Measurements from ENCODE around the gene TMCO4. TPM values are rescaled to one million over a fixed set of nuclear protein-coding genes. Genes with fewer than 3 reads are reported as not detected.

Gene TMCO4
- total RNA-seq, 2 experiments from 2014 or later, result 13.2 to 15.6 TPM

GRCh38 chr1:19662313-19662712, 137.4 kb downstream of the TMCO4 start:
- H3K4me1 Mint-ChIP-seq, result peaks cover 30% of the 10 kb centered on the region
- ATAC-seq (no peak), DNase-seq (no peak)
- H3K27ac Mint-ChIP-seq, result no peak overlapping the region
- H3K27me3 Mint-ChIP-seq, result peaks cover 22% of the 10 kb centered on the region
- no peak overlapping the region for H3K4me3 Mint-ChIP-seq
- H3K9me3 Mint-ChIP-seq (ENCODE audit: low read depth), result no peaks in the 10 kb centered on the region
- CTCF ChIA-PET, result interaction anchor here (0.6 to 6.0 kb wide), 51 partner anchors 9 to 1515 kb away, joined by 3 to 151 read pairs (median 4); partner anchors contain the start of gene OTUD3
- peaks cover 4% of the 10 kb centered on the region for H3K36me3 Mint-ChIP-seq (ENCODE audit: low read depth)
- POLR2A ChIA-PET, result no interaction called here
- intact Hi-C loops (cut with DNase I, micrococcal nuclease), result loop anchor here (2.0 to 5.0 kb wide), 2 partner anchors 220 to 760 kb away; partner anchors contain the start of genes ALDH4A1 (in 1 of the 2) and OTUD3 (in 1 of the 2)

GRCh38 chr1:19661721-19662228, 137.9 kb downstream of the TMCO4 start:
- H3K27ac Mint-ChIP-seq, result no peak overlapping the region
- no peaks in the 10 kb centered on the region for H3K9me3 Mint-ChIP-seq (ENCODE audit: low read depth)
- peaks cover 26% of the 10 kb centered on the region for H3K4me1 Mint-ChIP-seq
- intact Hi-C loops (cut with DNase I, micrococcal nuclease), result loop anchor here (1.0 to 5.0 kb wide), 8 partner anchors 43 to 759 kb away; partner anchors contain the start of genes OTUD3 (in 2 of the 2) and ALDH4A1 (in 1 of the 2)
- H3K4me3 Mint-ChIP-seq, result no peak overlapping the region
- H3K27me3 Mint-ChIP-seq, result peaks cover 17% of the 10 kb centered on the region
- ChIA-PET POLR2A (no interaction called here), CTCF (interaction anchor here (0.6 to 6.0 kb wide), 53 partner anchors 8 to 1516 kb away, joined by 3 to 151 read pairs (median 4); partner anchors contain the start of gene OTUD3)
- no peak for ATAC-seq
- H3K36me3 Mint-ChIP-seq (ENCODE audit: low read depth), result peaks cover 3% of the 10 kb centered on the region
- DNase-seq, result peak; percentile 69

- CTCF ChIA-PET, result no interaction called here
- intact Hi-C loops (cut with DNase I, micrococcal nuclease), result loop anchor here (10.0 kb wide), 2 partner anchors 343 to 403 kb away; partner anchors contain the start of genes AKR7A2 (in 2 of the 2), SLC66A1 (in 2 of the 2), EMC1 (in 1 of the 2) and MRTO4 (in 1 of the 2)
- Mint-ChIP-seq H3K36me3 (ENCODE audit: low read depth) (no peaks in the 10 kb centered on the region), H3K4me3 (no peak overlapping the region), H3K9me3 (ENCODE audit: low read depth) (no peaks in the 10 kb centered on the region), H3K27me3 (no peaks in the 10 kb centered on the region), H3K27ac (no peak overlapping the region), H3K4me1 (peaks cover 21% of the 10 kb centered on the region)
- DNase-seq (no peak), ATAC-seq (no peak)
- POLR2A ChIA-PET, result no interaction called here
These were observed 141.5 kb downstream of the TMCO4 start for GRCh38 chr1:19658186-19658585.

- Mint-ChIP-seq H3K4me3 (no peak overlapping the region), H3K9me3 (ENCODE audit: low read depth) (no peaks in the 10 kb centered on the region), H3K36me3 (ENCODE audit: low read depth) (no peaks in the 10 kb centered on the region), H3K27ac (no peak overlapping the region), H3K4me1 (peaks cover 21% of the 10 kb centered on the region), H3K27me3 (no peaks in the 10 kb centered on the region)
- intact Hi-C loops (cut with DNase I, micrococcal nuclease), result loop anchor here (10.0 kb wide), 2 partner anchors 343 to 403 kb away; partner anchors contain the start of genes AKR7A2 (in 2 of the 2), SLC66A1 (in 2 of the 2), EMC1 (in 1 of the 2) and MRTO4 (in 1 of the 2)
- ChIA-PET CTCF (no interaction called here), POLR2A (no interaction called here)
- no peak for ATAC-seq
- no peak for DNase-seq
These were observed 142.2 kb downstream of the TMCO4 start for GRCh38 chr1:19657511-19657910.

- Mint-ChIP-seq H3K27ac (no peak overlapping the region), H3K4me1 (peaks cover 21% of the 10 kb centered on the region), H3K27me3 (no peaks in the 10 kb centered on the region), H3K36me3 (ENCODE audit: low read depth) (no peaks in the 10 kb centered on the region), H3K4me3 (no peak overlapping the region), H3K9me3 (ENCODE audit: low read depth) (no peaks in the 10 kb centered on the region)
- POLR2A ChIA-PET, result no interaction called here
- CTCF ChIA-PET, result interaction anchor here (0.6 kb wide), 2 partner anchors 54 to 699 kb away, joined by 3 read pairs; no protein-coding TSS in a partner anchor
- intact Hi-C loops (cut with DNase I, micrococcal nuclease), result loop anchor here (10.0 kb wide), 2 partner anchors 342 to 402 kb away; partner anchors contain the start of genes AKR7A2 (in 2 of the 2), SLC66A1 (in 2 of the 2), EMC1 (in 1 of the 2) and MRTO4 (in 1 of the 2)
- DNase-seq (no peak), ATAC-seq (no peak)
These were observed 142.8 kb downstream of the TMCO4 start for GRCh38 chr1:19656780-19657466.

- no peak overlapping the region for H3K4me3 Mint-ChIP-seq
- intact Hi-C loops (cut with DNase I, micrococcal nuclease), result loop anchor here (10.0 kb wide), 2 partner anchors 341 to 401 kb away; partner anchors contain the start of genes AKR7A2 (in 2 of the 2), SLC66A1 (in 2 of the 2), EMC1 (in 1 of the 2) and MRTO4 (in 1 of the 2)
- H3K9me3 Mint-ChIP-seq (ENCODE audit: low read depth), result no peaks in the 10 kb centered on the region
- H3K36me3 Mint-ChIP-seq (ENCODE audit: low read depth), result no peaks in the 10 kb centered on the region
- peaks cover 18% of the 10 kb centered on the region for H3K4me1 Mint-ChIP-seq
- POLR2A ChIA-PET, result no interaction called here
- no peaks in the 10 kb centered on the region for H3K27me3 Mint-ChIP-seq
- CTCF ChIA-PET, result interaction anchor here (0.6 to 0.8 kb wide), 4 partner anchors 7 to 699 kb away, joined by 3 to 4 read pairs (median 3); no protein-coding TSS in a partner anchor
- H3K27ac Mint-ChIP-seq, result no peak overlapping the region
- no peak for ATAC-seq
- DNase-seq, result no peak
These were observed 143.5 kb downstream of the TMCO4 start for GRCh38 chr1:19656134-19656779.

- intact Hi-C loops (cut with DNase I, micrococcal nuclease), result loop anchor here (10.0 kb wide), 2 partner anchors 341 to 401 kb away; partner anchors contain the start of genes AKR7A2 (in 2 of the 2), SLC66A1 (in 2 of the 2), EMC1 (in 1 of the 2) and MRTO4 (in 1 of the 2)
- CTCF ChIA-PET, result interaction anchor here (0.7 to 0.8 kb wide), 2 partner anchors 8 to 74 kb away, joined by 3 to 4 read pairs; no protein-coding TSS in a partner anchor
- H3K27me3 Mint-ChIP-seq, result no peaks in the 10 kb centered on the region
- H3K36me3 Mint-ChIP-seq (ENCODE audit: low read depth), result no peaks in the 10 kb centered on the region
- ATAC-seq (no peak), DNase-seq (no peak)
- POLR2A ChIA-PET, result no interaction called here
- H3K27ac Mint-ChIP-seq, result no peak overlapping the region
- peaks cover 18% of the 10 kb centered on the region for H3K4me1 Mint-ChIP-seq
- H3K4me3 Mint-ChIP-seq, result no peak overlapping the region
- H3K9me3 Mint-ChIP-seq (ENCODE audit: low read depth), result no peaks in the 10 kb centered on the region
These were observed 144.0 kb downstream of the TMCO4 start for GRCh38 chr1:19655718-19656080.

GRCh38 chr1:19654886-19655717, 144.6 kb downstream of the TMCO4 start:
- Mint-ChIP-seq H3K9me3 (ENCODE audit: low read depth) (no peaks in the 10 kb centered on the region), H3K27me3 (no peaks in the 10 kb centered on the region), H3K36me3 (ENCODE audit: low read depth) (no peaks in the 10 kb centered on the region), H3K4me3 (no peak overlapping the region), H3K27ac (no peak overlapping the region), H3K4me1 (peaks cover 18% of the 10 kb centered on the region)
- ChIA-PET CTCF (interaction anchor here (0.7 to 2.4 kb wide), 13 partner anchors 7 to 311 kb away, joined by 3 to 16 read pairs (median 4); partner anchors contain the start of genes HTR6 and NBL1), POLR2A (no interaction called here)
- intact Hi-C loops (cut with DNase I, micrococcal nuclease), result loop anchor here (5.0 to 10.0 kb wide), 6 partner anchors 168 to 400 kb away; partner anchors contain the start of genes AKR7A2 (in 2 of the 2), SLC66A1 (in 2 of the 2), CAPZB (in 1 of the 2) and EMC1 (in 1 of the 2)
- ATAC-seq (no peak), DNase-seq (no peak)

- no peak overlapping the region for H3K4me3 Mint-ChIP-seq
- H3K4me1 Mint-ChIP-seq, result peaks cover 13% of the 10 kb centered on the region
- no peak for DNase-seq
- no peaks in the 10 kb centered on the region for H3K9me3 Mint-ChIP-seq (ENCODE audit: low read depth)
- H3K36me3 Mint-ChIP-seq (ENCODE audit: low read depth), result no peaks in the 10 kb centered on the region
- POLR2A ChIA-PET, result interaction anchor here (1.0 kb wide), 1 partner anchor 58 kb away, joined by 3 read pairs; a partner anchor contains a TSS
- no peak overlapping the region for H3K27ac Mint-ChIP-seq
- intact Hi-C loops (cut with DNase I, micrococcal nuclease), result loop anchor here (5.0 to 10.0 kb wide), 6 partner anchors 167 to 400 kb away; partner anchors contain the start of genes AKR7A2 (in 2 of the 2), SLC66A1 (in 2 of the 2), CAPZB (in 1 of the 2) and EMC1 (in 1 of the 2)
- CTCF ChIA-PET, result interaction anchor here (0.6 to 2.4 kb wide), 40 partner anchors 8 to 746 kb away, joined by 3 to 16 read pairs (median 4); partner anchors contain the start of genes EMC1, HTR6, MRTO4 and NBL1
- ATAC-seq, result no peak
- H3K27me3 Mint-ChIP-seq, result no peaks in the 10 kb centered on the region
These were observed 145.3 kb downstream of the TMCO4 start for GRCh38 chr1:19654386-19654785.

- ChIA-PET POLR2A (no interaction called here), CTCF (interaction anchor here (0.6 to 1.2 kb wide), 16 partner anchors 10 to 548 kb away, joined by 3 to 7 read pairs (median 3); partner anchors contain the start of genes AKR7A3 and HTR6)
- Mint-ChIP-seq H3K4me3 (no peak overlapping the region), H3K4me1 (peaks cover 18% of the 10 kb centered on the region), H3K9me3 (ENCODE audit: low read depth) (no peaks in the 10 kb centered on the region), H3K27me3 (no peaks in the 10 kb centered on the region), H3K36me3 (ENCODE audit: low read depth) (no peaks in the 10 kb centered on the region), H3K27ac (no peak overlapping the region)
- intact Hi-C loops (cut with DNase I, micrococcal nuclease), result loop anchor here (5.0 to 10.0 kb wide), 6 partner anchors 164 to 396 kb away; partner anchors contain the start of genes AKR7A2 (in 2 of the 2), SLC66A1 (in 2 of the 2), CAPZB (in 1 of the 2) and EMC1 (in 1 of the 2)
- peak; percentile 73 for DNase-seq
- ATAC-seq, result peak; percentile 72
These were observed 148.5 kb downstream of the TMCO4 start for GRCh38 chr1:19651141-19651737.
